Loucy (cell line): Measurements from ENCODE around the gene CCDC63.

Experiments used
- EZH2phosphoT487 ChIP-seq: fragments of 200-600 bp; IDR thresholded peaks from 2 replicates; pipeline ENCODE4 v1.6.1; 2018; ENCODE audit warnings: antibody characterized with exemption, mild to moderate bottlenecking, moderate library complexity, borderline replicate concordance
- TF ChIP-seq, protein P1 (sequence below): fragments of 200-600 bp; sonication (generic); conservative IDR thresholded peaks from 2 replicates; pipeline ENCODE4 v1.5.1; 2014; ENCODE audit warnings: mild to moderate bottlenecking, antibody characterized with exemption, low read length

GRCh38 chr12:110869803-110870202 is 23.0 kb downstream of the CCDC63 start:
- no peak for TF ChIP-seq EZH2phosphoT487
- TF ChIP-seq, protein P1, sequence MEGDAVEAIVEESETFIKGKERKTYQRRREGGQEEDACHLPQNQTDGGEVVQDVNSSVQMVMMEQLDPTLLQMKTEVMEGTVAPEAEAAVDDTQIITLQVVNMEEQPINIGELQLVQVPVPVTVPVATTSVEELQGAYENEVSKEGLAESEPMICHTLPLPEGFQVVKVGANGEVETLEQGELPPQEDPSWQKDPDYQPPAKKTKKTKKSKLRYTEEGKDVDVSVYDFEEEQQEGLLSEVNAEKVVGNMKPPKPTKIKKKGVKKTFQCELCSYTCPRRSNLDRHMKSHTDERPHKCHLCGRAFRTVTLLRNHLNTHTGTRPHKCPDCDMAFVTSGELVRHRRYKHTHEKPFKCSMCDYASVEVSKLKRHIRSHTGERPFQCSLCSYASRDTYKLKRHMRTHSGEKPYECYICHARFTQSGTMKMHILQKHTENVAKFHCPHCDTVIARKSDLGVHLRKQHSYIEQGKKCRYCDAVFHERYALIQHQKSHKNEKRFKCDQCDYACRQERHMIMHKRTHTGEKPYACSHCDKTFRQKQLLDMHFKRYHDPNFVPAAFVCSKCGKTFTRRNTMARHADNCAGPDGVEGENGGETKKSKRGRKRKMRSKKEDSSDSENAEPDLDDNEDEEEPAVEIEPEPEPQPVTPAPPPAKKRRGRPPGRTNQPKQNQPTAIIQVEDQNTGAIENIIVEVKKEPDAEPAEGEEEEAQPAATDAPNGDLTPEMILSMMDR: no peak
